H1 (cell line): ENCODE results near the gene MTF2. TPM values are rescaled to one million over a fixed set of nuclear protein-coding genes. Genes with fewer than 3 reads are reported as not detected.

Experiments
- polyA plus RNA-seq, 7 experiments: library from polyadenylated mRNA; depleted of rRNA in 3 of 7; stranded (reverse) in 5 of 7; unstranded in 2 of 7; fragments of >200 nt in 5 of 7; fragments of 200-250 nt in 2 of 7; gene quantifications; 1 replicate in 5 of 7; 2 replicates in 1 of 7; 4 replicates in 1 of 7; pipeline versions ENCODE4 v1.2.1 to v1.2.3, GENCODE V29; 2011 to 2013; ENCODE audit warnings: missing spikeins in 2 of 7, mixed read lengths in 2 of 7
- total RNA-seq: library from RNA; stranded (reverse); fragmentation: NEBNext Ultra II Directional; extraction: Animal tissue kit (Norgen Biotek cat#: 25700); gene quantifications from 2 replicates; pipeline ENCODE4 v1.2.1, GENCODE V29; 2021

MTF2 gene
- total and polyA plus RNA-seq, 2 of the 8 experiments (the other 6 are each of a cell fraction or from before 2014, with no cell fraction given), result 72.1 to 102 TPM

Other genes with a start within 250 kb of the MTF2 start
- gene RPL5, start 247.2 kb upstream of the MTF2 start, total RNA-seq, result 1,464 and 1,506 TPM in 2 replicates
- 945 and 2,034 TPM in 2 replicates for gene RPL5, start 247.2 kb upstream of the MTF2 start, polyA plus RNA-seq (2011; rRNA removed)
- gene DIPK1A, start 117.8 kb upstream of the MTF2 start, total RNA-seq, result 4.8 and 5.0 TPM in 2 replicates
- gene DIPK1A, start 117.8 kb upstream of the MTF2 start, polyA plus RNA-seq (2011; rRNA removed), result 1.2 and 2.5 TPM in 2 replicates
- gene TMED5, start 101.1 kb downstream of the MTF2 start, total RNA-seq, result 32.8 and 33.1 TPM in 2 replicates
- gene TMED5, start 101.1 kb downstream of the MTF2 start, polyA plus RNA-seq (2011; rRNA removed), result 12.3 and 14.8 TPM in 2 replicates
- 17.3 and 21.2 TPM in 2 replicates for gene CCDC18, start 101.4 kb downstream of the MTF2 start, total RNA-seq
- gene CCDC18, start 101.4 kb downstream of the MTF2 start, polyA plus RNA-seq (2011; rRNA removed), result 1.7 and 3.0 TPM in 2 replicates